Gastroesophageal sphincter (tissue), 3 donors: Measurements from ENCODE around the gene UBE2V1.

ENCODE experiments used
- CTCF ChIP-seq, 4 experiments: fragments of 200-600 bp in 2 of 4; fragments of 450-650 bp in 2 of 4; sonication (generic) in 1 of 4; IDR thresholded peaks; one replicate each; pipeline ENCODE4 v1.5.1; 2017 to 2019; ENCODE audit warnings: antibody characterized with exemption in 4 of 4, mild to moderate bottlenecking in 2 of 4, moderate library complexity in 2 of 4
- EP300 ChIP-seq: sonication (generic); formaldehyde crosslinking; IDR thresholded peaks from one replicate; pipeline ENCODE4 v1.6.1; 2017; ENCODE audit warnings: antibody characterized with exemption, mild to moderate bottlenecking
- POLR2A ChIP-seq, 2 donors: fragments of 450-650 bp; IDR thresholded peaks; one replicate each; pipeline ENCODE4 v1.6.1; 2017; ENCODE audit warnings: antibody characterized with exemption in 2 of 2, mild to moderate bottlenecking in 2 of 2, moderate library complexity in 1 of 2
- POLR2AphosphoS5 ChIP-seq: sonication (generic); formaldehyde crosslinking; IDR thresholded peaks from one replicate; pipeline ENCODE4 v1.6.1; 2017; ENCODE audit warnings: antibody characterized with exemption

- no peak for TF ChIP-seq POLR2A (IDR thresholded peaks at IDR 0.05)
- no peak for TF ChIP-seq EP300
- TF ChIP-seq CTCF (IDR thresholded peaks at IDR 0.05), result no peak
- no peak for TF ChIP-seq POLR2AphosphoS5
Observed at GRCh38 chr20:50099113-50099512, 13.8 kb downstream of the UBE2V1 start.
